CD14-positive monocyte (primary cell): ENCODE measurements around the gene CDH15. TPM values are rescaled to one million over a fixed set of nuclear protein-coding genes. Genes with fewer than 3 reads are reported as not detected.

Source experiments
- DNase-seq, 3 donors: peaks; one replicate each; pipeline ENCODE4 v3.0.0-alpha.2; 2011 to 2022
- H2AFZ ChIP-seq: 2 replicates; pipeline ENCODE4 v1.6.0; 2012; ENCODE audit warnings: mild to moderate bottlenecking, low read depth, low read length, inconsistent platforms; ENCODE audit not compliant: insufficient read depth, poor library complexity, severe bottlenecking
- H3K27ac ChIP-seq, 2 donors: 1 replicate in 1 of 2; 2 replicates in 1 of 2; pipeline ENCODE4 v1.5.1; 2012 to 2013; ENCODE audit warnings: low read length in 2 of 2, control low read depth in 1 of 2, inconsistent platforms in 1 of 2, low read depth in 1 of 2, mild to moderate bottlenecking in 1 of 2
- H3K27me3 ChIP-seq, 2 donors: one replicate each; pipeline versions ENCODE4 v1.6.0 to v1.6.1; 2011 to 2013; ENCODE audit warnings: low read length in 2 of 2; ENCODE audit not compliant: control insufficient read depth in 2 of 2, insufficient read depth in 2 of 2
- H3K36me3 ChIP-seq, 2 donors: replicated peaks in 1 of 2; 1 replicate in 1 of 2; 2 replicates in 1 of 2; pipeline versions ENCODE4 v1.5.1 to v1.6.1; 2012 to 2013; ENCODE audit warnings: low read length in 2 of 2, control low read depth in 1 of 2, inconsistent platforms in 1 of 2, mild to moderate bottlenecking in 1 of 2; ENCODE audit not compliant: insufficient read depth in 2 of 2, control insufficient read depth in 1 of 2
- H3K4me1 ChIP-seq, 2 donors: 1 replicate in 1 of 2; 2 replicates in 1 of 2; pipeline versions ENCODE4 v1.5.1 to v1.6.1; 2012 to 2013; ENCODE audit warnings: low read length in 2 of 2, control low read depth in 1 of 2, inconsistent platforms in 1 of 2, mild to moderate bottlenecking in 1 of 2, moderate library complexity in 1 of 2; ENCODE audit not compliant: insufficient read depth in 2 of 2, control insufficient read depth in 1 of 2
- H3K4me2 ChIP-seq: replicated peaks from 2 replicates; pipeline ENCODE3; 2012; ENCODE audit warnings: low read length, moderate library complexity, mild to moderate bottlenecking; ENCODE audit not compliant: poor library complexity, severe bottlenecking; ENCODE audit errors: extremely low read depth
- H3K4me3 ChIP-seq, 3 experiments: fragments of 200-600 bp in 1 of 3; sonication (generic) in 1 of 3; replicated peaks in 1 of 3; 1 replicate in 2 of 3; 2 replicates in 1 of 3; pipeline ENCODE4 v1.5.1; 2011 to 2013; ENCODE audit warnings: low read length in 3 of 3, mild to moderate bottlenecking in 3 of 3, control low read depth in 2 of 3, low read depth in 2 of 3, inconsistent platforms in 1 of 3, moderate library complexity in 1 of 3
- H3K79me2 ChIP-seq: 2 replicates; pipeline ENCODE4 v1.6.0; 2012; ENCODE audit warnings: mild to moderate bottlenecking, control low read depth, inconsistent platforms, low read length, moderate library complexity; ENCODE audit not compliant: insufficient read depth
- H3K9ac ChIP-seq: 2 replicates; pipeline ENCODE4 v1.6.0; 2017; ENCODE audit warnings: low read length, mild to moderate bottlenecking; ENCODE audit not compliant: insufficient read depth, poor library complexity, severe bottlenecking
- H3K9me3 ChIP-seq, 2 donors: replicated peaks in 1 of 2; 1 replicate in 1 of 2; 2 replicates in 1 of 2; pipeline versions ENCODE4 v1.5.1 to v1.6.1; 2012 to 2013; ENCODE audit warnings: low read length in 2 of 2, control low read depth in 1 of 2; ENCODE audit not compliant: control insufficient read depth in 1 of 2, insufficient read depth in 1 of 2
- H4K20me1 ChIP-seq: 2 replicates; pipeline ENCODE4 v1.6.0; 2012; ENCODE audit warnings: mild to moderate bottlenecking, low read length, control low read depth, moderate library complexity; ENCODE audit not compliant: insufficient read depth
- H3K27ac Mint-ChIP-seq, 7 donors: one replicate each; pipeline ENCODE4 v1.8.0; 2020; ENCODE audit warnings: mild to moderate bottlenecking in 7 of 7, mixed read lengths in 7 of 7, moderate library complexity in 6 of 7, inconsistent platforms in 2 of 7
- H3K27me3 Mint-ChIP-seq, 3 donors: one replicate each; pipeline ENCODE4 v1.8.0; 2021 to 2022; ENCODE audit warnings: low read depth in 3 of 3, mild to moderate bottlenecking in 3 of 3, mixed read lengths in 3 of 3, moderate library complexity in 3 of 3, inconsistent platforms in 1 of 3
- H3K36me3 Mint-ChIP-seq, 2 donors: one replicate each; pipeline ENCODE4 v1.8.0; 2020; ENCODE audit warnings: mixed read lengths in 2 of 2, inconsistent platforms in 1 of 2, mild to moderate bottlenecking in 1 of 2
- H3K4me1 Mint-ChIP-seq: one replicate; pipeline ENCODE4 v1.8.0; 2020; ENCODE audit warnings: mild to moderate bottlenecking, mixed read lengths
- H3K4me3 Mint-ChIP-seq, 2 donors: one replicate each; pipeline ENCODE4 v1.8.0; 2020; ENCODE audit warnings: mild to moderate bottlenecking in 2 of 2, mixed read lengths in 2 of 2, moderate library complexity in 1 of 2
- H3K9me3 Mint-ChIP-seq, 7 donors: one replicate each; pipeline ENCODE4 v1.8.0; 2020 to 2022; ENCODE audit warnings: mixed read lengths in 7 of 7, mild to moderate bottlenecking in 6 of 7, moderate library complexity in 6 of 7, inconsistent platforms in 2 of 7
- WGBS: methylation state at CpG from one replicate; pipeline ENCODE4 v1.1.5; 2013; ENCODE audit warnings: missing lambda C conversion rate; ENCODE audit not compliant: insufficient coverage; 5-methylcytosine and 5-hydroxymethylcytosine counted together
- intact Hi-C, 2 donors: fragments of 100-400 bp; cut with micrococcal nuclease; formaldehyde crosslinking; loops; one replicate each; pipeline versions ENCODE4 v1.15.0 to v1.15.1; 2023
- polyA plus RNA-seq, 3 donors: library from polyadenylated mRNA; depleted of rRNA in 1 of 3; unstranded in 2 of 3; stranded (reverse) in 1 of 3; fragments of 300-500 nt in 2 of 3; fragments of >200 nt in 1 of 3; fragmentation: Illumina TruSeq in 2 of 3; gene quantifications; 1 replicate in 2 of 3; 2 replicates in 1 of 3; pipeline ENCODE4 v1.2.3, GENCODE V29; 2012 to 2021
- TF ChIP-seq, protein P1 (sequence below): fragments of 200-600 bp; IDR thresholded peaks from one replicate; pipeline ENCODE4 v1.8.0; 2022; ENCODE audit warnings: antibody characterized with exemption, mild to moderate bottlenecking

Gene CDH15
- polyA plus RNA-seq, 3 donors: not detected

DNA sequence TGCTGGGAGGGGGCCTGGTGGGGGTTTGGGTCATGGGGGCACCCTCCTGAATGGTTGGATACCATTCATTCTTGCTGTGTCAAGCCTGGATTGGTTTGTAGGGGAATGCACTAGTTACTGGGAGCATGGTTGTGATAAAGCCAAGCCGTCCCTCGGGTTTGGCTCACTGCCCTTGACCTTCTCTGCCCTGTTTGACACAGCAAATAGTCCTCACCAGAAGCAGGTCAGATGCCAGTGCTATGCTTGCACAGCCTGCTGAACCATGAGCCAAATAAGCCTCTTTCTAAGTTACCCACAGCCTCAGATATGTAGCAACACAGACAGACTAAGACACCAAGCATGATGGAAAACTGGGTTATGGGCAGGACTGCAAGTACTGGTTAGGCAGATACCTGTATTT lies 60.6 kb downstream of the CDH15 start:
- H4K20me1 ChIP-seq: no peaks in the 10 kb centered on the region
- peaks cover 3% of the 10 kb centered on the region for H3K79me2 ChIP-seq
- no peak for DNase-seq
- no peak overlapping the region for H3K4me3 ChIP-seq
- Mint-ChIP-seq H3K27ac (no peak overlapping the region), H3K4me1 (peaks cover 13% of the 10 kb centered on the region), H3K36me3 (peaks cover 54 to 62% of the 10 kb centered on the region in 2 donors), H3K27me3 (no peaks in the 10 kb centered on the region), H3K9me3 (peaks cover 8 to 28% (median 22%) of the 10 kb centered on the region in 7 donors), H3K4me3 (no peak overlapping the region)
- intact Hi-C loops: no loop called here
- WGBS: no CpG with 5 or more reads among the region's 2 CpGs
- H3K36me3 ChIP-seq: peaks cover 21 to 57% of the 10 kb centered on the region in 2 donors
- TF ChIP-seq, protein P1, sequence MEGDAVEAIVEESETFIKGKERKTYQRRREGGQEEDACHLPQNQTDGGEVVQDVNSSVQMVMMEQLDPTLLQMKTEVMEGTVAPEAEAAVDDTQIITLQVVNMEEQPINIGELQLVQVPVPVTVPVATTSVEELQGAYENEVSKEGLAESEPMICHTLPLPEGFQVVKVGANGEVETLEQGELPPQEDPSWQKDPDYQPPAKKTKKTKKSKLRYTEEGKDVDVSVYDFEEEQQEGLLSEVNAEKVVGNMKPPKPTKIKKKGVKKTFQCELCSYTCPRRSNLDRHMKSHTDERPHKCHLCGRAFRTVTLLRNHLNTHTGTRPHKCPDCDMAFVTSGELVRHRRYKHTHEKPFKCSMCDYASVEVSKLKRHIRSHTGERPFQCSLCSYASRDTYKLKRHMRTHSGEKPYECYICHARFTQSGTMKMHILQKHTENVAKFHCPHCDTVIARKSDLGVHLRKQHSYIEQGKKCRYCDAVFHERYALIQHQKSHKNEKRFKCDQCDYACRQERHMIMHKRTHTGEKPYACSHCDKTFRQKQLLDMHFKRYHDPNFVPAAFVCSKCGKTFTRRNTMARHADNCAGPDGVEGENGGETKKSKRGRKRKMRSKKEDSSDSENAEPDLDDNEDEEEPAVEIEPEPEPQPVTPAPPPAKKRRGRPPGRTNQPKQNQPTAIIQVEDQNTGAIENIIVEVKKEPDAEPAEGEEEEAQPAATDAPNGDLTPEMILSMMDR: no peak
- no peak overlapping the region for H2AFZ ChIP-seq
- H3K27ac ChIP-seq: no peak overlapping the region
- peaks cover 10 to 16% of the 10 kb centered on the region in 2 donors for H3K4me1 ChIP-seq
- H3K9ac ChIP-seq: no peak overlapping the region
- H3K27me3 ChIP-seq: no peaks in the 10 kb centered on the region
- H3K9me3 ChIP-seq: peaks cover 25 to 30% of the 10 kb centered on the region in 2 donors
- H3K4me2 ChIP-seq: no peak overlapping the region

DNA sequence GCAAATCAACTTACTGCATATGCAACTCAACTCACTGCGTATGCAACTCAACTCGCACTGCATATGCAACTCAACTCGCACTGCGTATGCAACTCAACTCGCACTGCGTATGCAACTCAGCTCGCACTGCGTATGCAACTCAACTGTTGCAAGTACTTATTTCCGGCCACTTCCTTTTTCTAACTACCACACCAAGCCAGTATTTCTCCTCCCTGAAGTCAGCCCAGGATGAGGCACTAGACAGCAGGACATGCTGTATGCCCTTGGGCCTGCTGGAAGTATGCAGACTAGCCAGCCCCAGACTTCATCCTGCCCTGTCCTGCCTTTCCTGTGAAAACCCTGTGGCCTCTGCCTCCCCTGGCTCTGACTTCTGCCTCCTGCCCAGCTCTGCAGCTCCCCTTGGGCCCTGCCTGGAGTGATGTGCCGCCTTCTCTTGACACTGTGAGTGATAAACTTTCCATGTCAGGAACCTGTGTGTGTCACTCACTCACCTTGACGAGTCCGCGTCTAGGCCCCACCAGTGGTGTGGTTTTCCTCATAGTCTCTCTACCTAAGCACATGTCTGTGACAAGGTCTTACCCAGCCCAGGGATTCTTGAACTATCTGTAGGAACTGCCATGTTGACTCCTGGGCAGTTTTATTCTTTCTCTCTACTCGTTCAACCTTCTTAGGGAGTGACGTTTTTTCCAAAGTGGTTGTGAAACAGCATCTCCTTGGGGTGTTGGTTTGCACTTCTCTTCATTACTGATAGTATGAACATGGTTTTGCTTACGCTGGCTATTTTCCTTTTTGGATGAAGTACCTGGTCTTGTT lies 62.3 kb downstream of the CDH15 start:
- TF ChIP-seq, protein P1: no peak

More for the DNA sequence above, 62.3 kb downstream of the CDH15 start:
- Mint-ChIP-seq H3K27me3 (no peaks in the 10 kb centered on the region), H3K9me3 (peaks cover 4 to 20% (median 11%) of the 10 kb centered on the region in 7 donors), H3K4me1 (peaks cover 13% of the 10 kb centered on the region), H3K27ac (peak overlapping the region; percentile 4 to 90 (median 83)), H3K4me3 (peak overlapping the region; percentile 9 to 57), H3K36me3 (peaks cover 36 to 44% of the 10 kb centered on the region in 2 donors)
- peak overlapping the region; percentile 22 to 69 for H3K27ac ChIP-seq
- H4K20me1 ChIP-seq: no peaks in the 10 kb centered on the region
- H3K4me2 ChIP-seq: peak overlapping the region; percentile 24
- no peaks in the 10 kb centered on the region for H3K27me3 ChIP-seq
- peaks cover 9 to 40% of the 10 kb centered on the region in 2 donors for H3K36me3 ChIP-seq
- intact Hi-C loops: no loop called here
- H2AFZ ChIP-seq: no peak overlapping the region
- H3K79me2 ChIP-seq: peaks cover 3% of the 10 kb centered on the region
- H3K9ac ChIP-seq: no peak overlapping the region
- no peak overlapping the region for H3K4me3 ChIP-seq
- peaks cover 7 to 16% of the 10 kb centered on the region in 2 donors for H3K9me3 ChIP-seq
- peaks cover 10 to 16% of the 10 kb centered on the region in 2 donors for H3K4me1 ChIP-seq
- peak in 1 of 3 donors; percentile 10 for DNase-seq
- 20% methylated on average over 10 of the region's 16 CpGs for WGBS
